CD8-positive, alpha-beta memory T cell (primary cell): ENCODE data around the gene WASF1. TPM values are rescaled to one million over a fixed set of nuclear protein-coding genes. Genes with fewer than 3 reads are reported as not detected.
A peak's percentile ranks its signal among the peaks of the same experiment; 100 is the strongest.

Experiments
- CTCF ChIA-PET: fragments of 350-600 bp; sonication (Branson Sonifier 250); formaldehyde crosslinking; loops from one replicate; lab custom pipeline; 2021; ENCODE audit warnings: antibody characterized with exemption; lab: Charles Lee
- POLR2A ChIA-PET: fragments of 350-600 bp; sonication (Branson Sonifier 250); formaldehyde crosslinking; loops from one replicate; lab custom pipeline; 2021; ENCODE audit warnings: antibody characterized with exemption; lab: Charles Lee
- DNase-seq, 5 donors: peaks; one replicate each; pipeline versions ENCODE4 v3.0.0 to v3.0.0-alpha.2; 2020 to 2022; ENCODE audit warnings: mixed read lengths in 1 of 5
- H3K27ac ChIP-seq: one replicate; pipeline ENCODE4 v1.7.0; 2013; ENCODE audit warnings: low read depth, mild to moderate bottlenecking, low read length, moderate library complexity
- H3K27me3 ChIP-seq: 2 replicates; pipeline ENCODE4 v1.7.0; 2013; ENCODE audit warnings: low read length, mild to moderate bottlenecking; ENCODE audit not compliant: insufficient read depth, poor library complexity, severe bottlenecking
- H3K36me3 ChIP-seq: 2 replicates; pipeline ENCODE4 v1.7.0; 2013; ENCODE audit warnings: mild to moderate bottlenecking, low read length, moderate library complexity; ENCODE audit not compliant: insufficient read depth
- H3K4me1 ChIP-seq: 2 replicates; pipeline ENCODE4 v1.7.0; 2013; ENCODE audit warnings: mild to moderate bottlenecking, low read length, moderate library complexity; ENCODE audit not compliant: insufficient read depth
- H3K4me3 ChIP-seq: 2 replicates; pipeline ENCODE4 v1.7.0; 2013; ENCODE audit warnings: mild to moderate bottlenecking, low read length
- H3K9me3 ChIP-seq: 2 replicates; pipeline ENCODE4 v1.7.0; 2013; ENCODE audit warnings: mild to moderate bottlenecking, low read length
- H3K27ac Mint-ChIP-seq, 8 donors: one replicate each; pipeline ENCODE4 v1.8.0; 2020 to 2021; ENCODE audit warnings: mixed read lengths in 8 of 8, mild to moderate bottlenecking in 6 of 8, inconsistent platforms in 3 of 8, moderate library complexity in 3 of 8
- H3K27me3 Mint-ChIP-seq, 2 donors: one replicate each; pipeline ENCODE4 v1.8.0; 2020 to 2021; ENCODE audit warnings: mixed read lengths in 2 of 2, mild to moderate bottlenecking in 1 of 2, moderate library complexity in 1 of 2
- H3K36me3 Mint-ChIP-seq, 3 donors: one replicate each; pipeline ENCODE4 v1.8.0; 2020 to 2021; ENCODE audit warnings: mixed read lengths in 3 of 3, inconsistent platforms in 1 of 3, mild to moderate bottlenecking in 1 of 3
- H3K4me1 Mint-ChIP-seq, 3 donors: one replicate each; pipeline ENCODE4 v1.8.0; 2020 to 2021; ENCODE audit warnings: mixed read lengths in 3 of 3, inconsistent platforms in 1 of 3, mild to moderate bottlenecking in 1 of 3
- H3K4me3 Mint-ChIP-seq, 7 donors: one replicate each; pipeline ENCODE4 v1.8.0; 2020 to 2021; ENCODE audit warnings: mixed read lengths in 7 of 7, mild to moderate bottlenecking in 6 of 7, moderate library complexity in 4 of 7, inconsistent platforms in 2 of 7
- H3K9me3 Mint-ChIP-seq, 5 donors: one replicate each; pipeline ENCODE4 v1.8.0; 2020 to 2022; ENCODE audit warnings: mixed read lengths in 5 of 5, mild to moderate bottlenecking in 3 of 5, moderate library complexity in 2 of 5, inconsistent platforms in 1 of 5
- polyA plus RNA-seq: library from polyadenylated mRNA; unstranded; fragments of 300-500 nt; fragmentation: Illumina TruSeq; gene quantifications from one replicate; pipeline ENCODE4 v1.2.3, GENCODE V29; 2021
- total RNA-seq, 2 experiments: library from RNA; stranded (reverse); gene quantifications; one replicate each; pipeline ENCODE4 v1.2.3, GENCODE V29; 2021

WASF1 gene
- total and polyA plus RNA-seq, 3 experiments from 2014 or later, result 0.36 to 2.4 (median 1.8) TPM

- Mint-ChIP-seq H3K27me3 (no peaks in the 10 kb centered on the region), H3K4me1 (peaks cover 5 to 26% (median 8%) of the 10 kb centered on the region in 3 donors), H3K36me3 (peaks cover 0 to 11% (median 0%) of the 10 kb centered on the region in 3 donors), H3K27ac (no peak overlapping the region), H3K9me3 (no peaks in the 10 kb centered on the region), H3K4me3 (no peak overlapping the region)
- Histone ChIP-seq H3K9me3 (no peaks in the 10 kb centered on the region), H3K36me3 (no peaks in the 10 kb centered on the region), H3K27me3 (no peaks in the 10 kb centered on the region), H3K27ac (no peak overlapping the region), H3K4me3 (no peak overlapping the region), H3K4me1 (peaks cover 42% of the 10 kb centered on the region)
- DNase-seq, result no peak
- ChIA-PET POLR2A (no interaction called here), CTCF (no interaction called here)
These were observed 3.9 kb upstream of the WASF1 start for GRCh38 chr6:110183292-110183885.

GRCh38 chr6:110181131-110182030 lies 1.9 kb upstream of the WASF1 start:
- CTCF ChIA-PET, result interaction anchor here (0.8 to 1.9 kb wide), 4 partner anchors 19 to 209 kb away, joined by 3 to 6 read pairs (median 4); no protein-coding TSS in a partner anchor

GRCh38 chr6:110180228-110181008 lies 948 bp upstream of the WASF1 start, which contains the start of gene CDC40:
Gene CDC40 (plus strand): TSS chr6:110180427. CDS start chr6:110180445, 18 bp downstream.
- Mint-ChIP-seq H3K36me3 (peaks cover 0 to 6% (median 0%) of the 10 kb centered on the region in 3 donors), H3K27ac (peak within 1 kb of the TSS in 3 of 8 donors; percentile 35 to 98 (median 58)), H3K9me3 (no peaks in the 10 kb centered on the region), H3K27me3 (peaks cover 6 to 7% of the 10 kb centered on the region in 2 donors), H3K4me3 (peak within 1 kb of the TSS in 1 of 7 donors; percentile 73), H3K4me1 (peaks cover 8 to 10% (median 10%) of the 10 kb centered on the region in 3 donors)
- peak in 3 of 5 donors; percentile 46 to 74 (median 46) for DNase-seq
- ChIA-PET POLR2A (interaction anchor here (0.8 to 1.5 kb wide), 5 partner anchors 30 to 694 kb away, joined by 3 to 19 read pairs (median 3); partner anchors contain the start of gene AMD1), CTCF (interaction anchor here (0.8 to 1.9 kb wide), 5 partner anchors 19 to 797 kb away, joined by 3 to 6 read pairs (median 4); no protein-coding TSS in a partner anchor)
- Histone ChIP-seq H3K36me3 (no peaks in the 10 kb centered on the region), H3K27ac (peak within 1 kb of the TSS; percentile 89), H3K4me1 (peaks cover 37% of the 10 kb centered on the region), H3K27me3 (peaks cover 4% of the 10 kb centered on the region), H3K9me3 (no peaks in the 10 kb centered on the region), H3K4me3 (peak within 1 kb of the TSS; percentile 99)

More at GRCh38 chr6:110181131-110182030, 1.9 kb upstream of the WASF1 start:
- no peak for DNase-seq
- no peak overlapping the region for H3K4me3 Mint-ChIP-seq
- no peaks in the 10 kb centered on the region for H3K9me3 ChIP-seq
- H3K4me1 Mint-ChIP-seq, result peaks cover 8 to 18% (median 10%) of the 10 kb centered on the region in 3 donors
- no peak overlapping the region for H3K27ac Mint-ChIP-seq
- H3K9me3 Mint-ChIP-seq, result no peaks in the 10 kb centered on the region
- peaks cover 4% of the 10 kb centered on the region for H3K27me3 ChIP-seq
- peaks cover 0 to 8% (median 0%) of the 10 kb centered on the region in 3 donors for H3K36me3 Mint-ChIP-seq
- H3K27me3 Mint-ChIP-seq, result peaks cover 3 to 4% of the 10 kb centered on the region in 2 donors
- H3K36me3 ChIP-seq, result no peaks in the 10 kb centered on the region
- H3K27ac ChIP-seq, result peak overlapping the region; percentile 89
- H3K4me3 ChIP-seq, result peak overlapping the region; percentile 99
- POLR2A ChIA-PET, result interaction anchor here (0.8 to 1.0 kb wide), 2 partner anchors 209 to 693 kb away, joined by 3 to 4 read pairs; partner anchors contain the start of gene AMD1
- peaks cover 37% of the 10 kb centered on the region for H3K4me1 ChIP-seq

- peaks cover 0 to 4% (median 0%) of the 10 kb centered on the region in 3 donors for H3K36me3 Mint-ChIP-seq
- H3K4me1 Mint-ChIP-seq, result peaks cover 8 to 10% (median 9%) of the 10 kb centered on the region in 3 donors
- ChIA-PET CTCF (interaction anchor here (1.1 to 2.2 kb wide), 7 partner anchors 34 to 796 kb away, joined by 3 to 6 read pairs (median 4); no protein-coding TSS in a partner anchor), POLR2A (interaction anchor here (0.8 to 1.5 kb wide), 4 partner anchors 187 to 1884 kb away, joined by 3 to 4 read pairs (median 3); partner anchors contain the start of genes AFG1L and AMD1)
- Histone ChIP-seq H3K9me3 (no peaks in the 10 kb centered on the region), H3K27ac (peak overlapping the region; percentile 89), H3K27me3 (peaks cover 12% of the 10 kb centered on the region), H3K36me3 (no peaks in the 10 kb centered on the region), H3K4me3 (peak overlapping the region; percentile 99), H3K4me1 (peaks cover 37% of the 10 kb centered on the region)
- peak overlapping the region; percentile 1 to 91 (median 76) for H3K27ac Mint-ChIP-seq
- H3K9me3 Mint-ChIP-seq, result no peaks in the 10 kb centered on the region
- peaks cover 11 to 22% of the 10 kb centered on the region in 2 donors for H3K27me3 Mint-ChIP-seq
- DNase-seq, result peak; percentile 70 to 84 (median 79)
- H3K4me3 Mint-ChIP-seq, result peak overlapping the region in 5 of 7 donors; percentile 82 to 94 (median 86)
These were observed 654 bp downstream of the WASF1 start for GRCh38 chr6:110178626-110179405.

- Histone ChIP-seq H3K27me3 (peaks cover 20% of the 10 kb centered on the region), H3K27ac (no peak overlapping the region), H3K4me3 (no peak overlapping the region), H3K9me3 (no peaks in the 10 kb centered on the region), H3K4me1 (peaks cover 6% of the 10 kb centered on the region), H3K36me3 (no peaks in the 10 kb centered on the region)
- ChIA-PET CTCF (no interaction called here), POLR2A (no interaction called here)
- Mint-ChIP-seq H3K27ac (no peak overlapping the region), H3K4me1 (peaks cover 4 to 5% (median 5%) of the 10 kb centered on the region in 3 donors), H3K9me3 (no peaks in the 10 kb centered on the region), H3K36me3 (peaks cover 0 to under 1% (median 0%) of the 10 kb centered on the region in 3 donors), H3K27me3 (peaks cover 27 to 50% of the 10 kb centered on the region in 2 donors), H3K4me3 (no peak overlapping the region)
- no peak for DNase-seq
These were observed 5.9 kb downstream of the WASF1 start for GRCh38 chr6:110173506-110174132.

GRCh38 chr6:110170081-110170480 lies 9.4 kb downstream of the WASF1 start:
- H3K4me1 ChIP-seq, result no peaks in the 10 kb centered on the region
- H3K27me3 Mint-ChIP-seq, result peaks cover 25 to 54% of the 10 kb centered on the region in 2 donors
- no peaks in the 10 kb centered on the region for H3K4me1 Mint-ChIP-seq
- H3K36me3 ChIP-seq, result no peaks in the 10 kb centered on the region
- H3K9me3 Mint-ChIP-seq, result no peaks in the 10 kb centered on the region
- H3K27me3 ChIP-seq, result peaks cover 13% of the 10 kb centered on the region
- H3K36me3 Mint-ChIP-seq, result no peaks in the 10 kb centered on the region
- H3K27ac ChIP-seq, result no peak overlapping the region
- DNase-seq, result no peak
- no peak overlapping the region for H3K27ac Mint-ChIP-seq
- no peak overlapping the region for H3K4me3 ChIP-seq
- no peaks in the 10 kb centered on the region for H3K9me3 ChIP-seq
- H3K4me3 Mint-ChIP-seq, result no peak overlapping the region
- ChIA-PET CTCF (no interaction called here), POLR2A (no interaction called here)
